Gastroesophageal sphincter (tissue), 3 donors: ENCODE measurements around the gene TRMT10A.

ENCODE experiments used
- EP300 ChIP-seq: sonication (generic); formaldehyde crosslinking; IDR thresholded peaks from one replicate; pipeline ENCODE4 v1.6.1; 2017; ENCODE audit warnings: antibody characterized with exemption, mild to moderate bottlenecking
- POLR2A ChIP-seq, 2 donors: fragments of 450-650 bp; IDR thresholded peaks; one replicate each; pipeline ENCODE4 v1.6.1; 2017; ENCODE audit warnings: antibody characterized with exemption in 2 of 2, mild to moderate bottlenecking in 2 of 2, moderate library complexity in 1 of 2
- POLR2AphosphoS5 ChIP-seq: sonication (generic); formaldehyde crosslinking; IDR thresholded peaks from one replicate; pipeline ENCODE4 v1.6.1; 2017; ENCODE audit warnings: antibody characterized with exemption
- TF ChIP-seq, protein P1 (sequence below), 4 experiments: fragments of 200-600 bp in 2 of 4; fragments of 450-650 bp in 2 of 4; sonication (generic) in 1 of 4; IDR thresholded peaks; one replicate each; pipeline ENCODE4 v1.5.1; 2017 to 2019; ENCODE audit warnings: antibody characterized with exemption in 4 of 4, mild to moderate bottlenecking in 2 of 4, moderate library complexity in 2 of 4

DNA sequence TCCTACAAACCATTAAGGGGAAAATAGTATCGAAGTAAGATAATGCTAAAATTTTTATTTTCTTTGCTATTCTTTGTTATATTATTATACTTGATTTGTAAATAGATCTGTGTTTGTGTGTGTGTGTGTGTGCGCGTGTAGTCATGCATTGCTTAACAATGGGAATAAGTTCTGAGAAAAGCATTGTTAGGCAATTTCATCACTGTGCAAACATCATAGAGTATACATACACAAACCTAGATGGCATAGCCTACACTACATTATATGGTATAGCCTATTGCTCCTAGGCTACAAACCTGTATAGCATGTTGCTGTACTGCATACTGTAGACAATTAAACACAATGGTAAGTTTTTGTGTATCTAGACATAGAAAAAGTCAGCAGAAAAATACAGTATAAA is 27.9 kb upstream of the TRMT10A start:
- TF ChIP-seq EP300: no peak
- no peak for TF ChIP-seq POLR2A (IDR thresholded peaks at IDR 0.05)
- TF ChIP-seq, protein P1, sequence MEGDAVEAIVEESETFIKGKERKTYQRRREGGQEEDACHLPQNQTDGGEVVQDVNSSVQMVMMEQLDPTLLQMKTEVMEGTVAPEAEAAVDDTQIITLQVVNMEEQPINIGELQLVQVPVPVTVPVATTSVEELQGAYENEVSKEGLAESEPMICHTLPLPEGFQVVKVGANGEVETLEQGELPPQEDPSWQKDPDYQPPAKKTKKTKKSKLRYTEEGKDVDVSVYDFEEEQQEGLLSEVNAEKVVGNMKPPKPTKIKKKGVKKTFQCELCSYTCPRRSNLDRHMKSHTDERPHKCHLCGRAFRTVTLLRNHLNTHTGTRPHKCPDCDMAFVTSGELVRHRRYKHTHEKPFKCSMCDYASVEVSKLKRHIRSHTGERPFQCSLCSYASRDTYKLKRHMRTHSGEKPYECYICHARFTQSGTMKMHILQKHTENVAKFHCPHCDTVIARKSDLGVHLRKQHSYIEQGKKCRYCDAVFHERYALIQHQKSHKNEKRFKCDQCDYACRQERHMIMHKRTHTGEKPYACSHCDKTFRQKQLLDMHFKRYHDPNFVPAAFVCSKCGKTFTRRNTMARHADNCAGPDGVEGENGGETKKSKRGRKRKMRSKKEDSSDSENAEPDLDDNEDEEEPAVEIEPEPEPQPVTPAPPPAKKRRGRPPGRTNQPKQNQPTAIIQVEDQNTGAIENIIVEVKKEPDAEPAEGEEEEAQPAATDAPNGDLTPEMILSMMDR (IDR thresholded peaks at IDR 0.05): no peak
- no peak for TF ChIP-seq POLR2AphosphoS5
